Activated T-cell treated with anti-CD3 and anti-CD28 coated beads, Interleukin-2, amount 50 U/mL, for 48 hours (primary cell): ENCODE measurements around the gene ARFGAP2.

Experiments used
- DNase-seq, 2 experiments: peaks; one replicate each; pipeline ENCODE4 v3.0.0-alpha.2; 2020

The ARFGAP2 gene

DNA sequence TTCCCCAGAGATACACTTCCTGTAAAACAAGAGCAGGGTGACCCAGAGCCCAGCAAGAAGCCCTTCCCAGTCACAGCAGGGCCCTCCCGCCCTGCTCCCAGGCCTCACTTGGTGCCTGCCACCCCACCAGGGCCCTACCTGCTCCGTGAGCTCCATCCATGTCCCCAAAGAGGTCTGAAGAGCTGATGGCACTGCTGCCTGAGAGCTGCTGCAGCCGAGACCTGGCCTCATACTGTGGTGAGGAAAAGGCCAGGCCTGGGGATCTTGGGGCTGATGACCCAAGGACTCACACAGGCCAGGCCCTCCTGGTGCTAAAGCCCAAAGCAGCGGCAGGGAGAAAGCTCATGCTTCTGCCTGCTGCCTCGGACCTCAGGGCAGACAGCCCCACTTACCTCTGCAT lies 10.3 kb downstream of the ARFGAP2 start:
- DNase-seq: no peak

DNA sequence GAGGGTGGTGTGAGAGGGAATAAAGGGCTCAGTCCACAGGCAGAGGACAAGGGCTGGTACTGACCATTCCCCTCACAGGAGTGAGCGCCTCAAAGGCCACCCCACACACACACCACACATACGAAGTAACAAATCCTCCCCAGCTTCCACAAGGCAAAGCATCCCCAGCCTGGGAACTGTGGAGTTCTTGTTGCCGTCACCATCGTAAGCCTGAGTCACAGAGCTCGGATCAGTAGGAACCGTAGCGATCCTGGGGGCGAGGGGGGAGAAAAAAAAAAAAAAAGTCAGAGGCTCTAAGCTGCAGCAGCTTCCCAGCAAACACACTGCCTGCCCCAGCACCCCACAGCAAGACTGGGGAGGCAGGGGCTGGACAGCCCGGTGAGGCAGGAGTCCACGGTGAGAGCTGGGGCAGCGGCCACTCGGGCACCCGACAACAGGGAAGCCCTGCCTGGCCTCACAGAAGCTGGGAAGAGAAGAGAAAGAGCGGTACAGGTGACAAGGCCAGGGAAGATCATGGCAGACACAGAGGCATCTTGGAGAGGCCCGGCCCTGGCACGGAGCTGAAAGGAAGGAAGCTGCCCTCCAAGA lies 11.3 kb downstream of the ARFGAP2 start:
- DNase-seq: no peak

GRCh38 chr11:47164321-47164720 lies 12.4 kb downstream of the ARFGAP2 start:
- DNase-seq: no peak

GRCh38 chr11:47163898-47164297 lies 12.8 kb downstream of the ARFGAP2 start:
- no peak for DNase-seq

- no peak for DNase-seq
Observed at GRCh38 chr11:47163193-47163592, 13.5 kb downstream of the ARFGAP2 start.

GRCh38 chr11:47162426-47162825 lies 14.3 kb downstream of the ARFGAP2 start:
- DNase-seq: no peak

DNA sequence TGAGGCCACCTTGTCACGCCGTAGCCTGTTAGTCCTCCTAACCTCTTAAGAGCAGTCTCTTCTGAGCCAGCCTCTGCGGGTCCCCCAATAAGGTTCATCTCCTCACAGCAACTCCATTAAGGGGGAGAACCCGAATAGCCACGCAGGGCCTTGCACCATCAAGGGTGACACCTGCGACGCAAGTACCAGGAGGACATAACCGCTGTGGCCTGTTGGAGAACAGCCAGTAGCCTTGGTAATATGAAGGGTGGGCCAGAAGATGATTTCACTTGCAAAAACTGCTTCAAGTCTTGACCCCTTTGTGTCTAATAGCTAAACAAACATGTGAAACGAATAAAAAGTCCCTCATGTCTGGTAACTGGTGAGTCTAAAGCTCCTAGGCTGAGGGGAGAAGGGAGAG lies 14.8 kb downstream of the ARFGAP2 start:
- DNase-seq: no peak

GRCh38 chr11:47161134-47161854 lies 15.4 kb downstream of the ARFGAP2 start:
- DNase-seq: peak; percentile 72 to 77

- no peak for DNase-seq
Observed at GRCh38 chr11:47160753-47161133, 15.9 kb downstream of the ARFGAP2 start.

GRCh38 chr11:47158242-47158641 lies 18.4 kb downstream of the ARFGAP2 start:
- DNase-seq: no peak

DNA sequence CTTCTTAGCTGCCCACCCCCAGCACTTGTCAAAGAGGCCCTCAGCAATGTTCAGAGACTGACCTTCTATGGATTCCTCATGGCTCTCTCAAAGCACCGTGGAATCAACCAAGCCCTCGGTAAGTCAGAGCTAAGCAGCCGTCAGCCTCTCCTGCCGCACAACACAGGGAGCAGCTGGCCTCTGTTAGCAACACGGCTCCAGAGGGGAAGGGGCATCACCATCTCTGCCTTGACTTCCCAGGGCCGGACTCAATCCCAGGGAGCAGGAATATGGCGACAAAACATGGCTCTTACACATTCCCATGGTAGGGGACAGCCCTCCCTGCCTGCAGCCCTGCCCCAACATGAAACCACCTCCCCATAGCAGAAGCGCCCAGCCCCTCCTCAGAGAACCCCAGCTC lies 18.9 kb downstream of the ARFGAP2 start:
- no peak for DNase-seq

- no peak for DNase-seq
Observed at GRCh38 chr11:47156951-47157350, 19.7 kb downstream of the ARFGAP2 start.

DNA sequence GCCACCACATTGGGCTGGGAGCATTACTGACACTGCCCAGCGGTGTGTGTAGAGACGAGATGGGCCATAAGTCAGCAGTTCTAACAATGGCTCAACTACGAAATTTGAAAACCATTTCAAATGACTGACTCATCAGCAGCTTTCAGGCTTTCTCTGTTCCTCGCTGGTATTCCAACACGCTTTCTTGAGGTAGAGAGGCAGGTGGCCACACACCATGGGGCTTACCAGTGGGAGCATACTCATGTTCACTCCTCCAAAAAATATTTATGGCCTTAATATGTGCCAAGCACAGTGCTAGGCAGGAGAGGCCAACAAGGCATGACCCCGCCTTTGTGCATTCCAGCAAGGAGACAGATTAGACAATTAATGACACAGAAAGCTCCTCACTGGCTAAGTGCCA lies 20.3 kb downstream of the ARFGAP2 start:
- DNase-seq: no peak

DNA sequence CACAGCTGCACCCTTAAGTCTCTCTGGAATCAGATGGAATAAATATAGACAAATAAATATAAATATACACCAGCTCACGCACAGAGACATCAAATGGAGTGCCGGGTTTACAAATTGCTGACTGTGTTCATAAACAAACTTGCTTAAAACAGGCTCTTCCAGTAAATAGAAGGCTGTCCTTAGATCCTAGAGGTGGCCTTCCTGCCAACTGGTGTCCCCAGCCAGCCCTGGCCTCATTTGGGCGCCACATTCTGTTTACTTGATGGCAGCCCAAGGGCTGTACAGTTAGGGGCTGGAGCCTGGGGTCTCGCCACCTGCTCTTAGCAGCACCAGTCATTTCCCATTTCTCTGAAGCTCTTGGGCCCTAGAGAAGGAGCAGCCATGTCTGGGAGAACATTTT lies 20.8 kb downstream of the ARFGAP2 start:
- no peak for DNase-seq

DNA sequence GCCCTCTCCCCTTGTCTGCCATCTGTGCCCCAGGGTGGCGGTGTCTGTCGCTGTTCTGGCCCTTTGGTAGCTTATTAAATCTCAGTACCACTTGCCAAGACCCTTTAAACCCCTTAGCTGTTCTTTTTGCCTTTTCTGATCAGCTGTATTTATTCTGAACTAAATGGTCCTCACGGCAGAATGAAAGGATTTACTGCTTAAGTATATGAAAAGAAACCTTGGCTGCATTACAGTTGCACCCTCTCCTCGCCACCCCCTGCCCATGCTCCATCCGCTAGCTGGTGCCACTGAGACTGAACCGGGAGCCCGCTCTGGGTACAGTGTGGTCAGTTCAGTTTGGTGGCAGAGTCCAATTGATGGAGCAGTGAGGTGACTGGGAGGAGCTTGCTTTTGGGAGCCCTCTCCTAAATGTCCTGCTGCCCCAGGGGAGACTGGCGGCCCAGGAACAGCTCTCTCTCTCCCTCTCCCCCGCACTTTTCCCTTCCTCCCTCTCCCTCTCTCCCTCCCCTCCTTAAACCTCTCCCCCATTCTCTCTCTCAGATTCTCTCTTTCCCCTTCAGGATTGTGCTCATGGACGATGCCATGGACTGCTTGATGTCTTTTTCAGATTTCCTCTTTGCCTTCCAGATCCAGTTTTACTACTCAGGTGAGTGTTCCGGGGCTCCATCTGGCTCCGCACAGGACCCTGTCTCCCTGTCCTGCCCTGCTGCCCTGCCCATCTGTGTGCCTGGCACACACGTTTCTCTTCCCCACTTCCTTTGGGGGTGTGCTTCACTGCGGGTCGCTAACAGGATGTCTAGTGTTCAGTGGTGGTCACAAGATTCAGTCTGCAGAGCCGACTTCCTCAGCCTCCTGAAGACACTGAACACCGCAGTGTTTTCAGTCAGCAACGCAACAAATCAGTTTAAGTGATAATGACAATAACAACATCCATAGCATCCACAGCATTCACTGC lies 21.8 kb downstream of the ARFGAP2 start:
- peak in 1 of 2 experiments; percentile 42 for DNase-seq

DNA sequence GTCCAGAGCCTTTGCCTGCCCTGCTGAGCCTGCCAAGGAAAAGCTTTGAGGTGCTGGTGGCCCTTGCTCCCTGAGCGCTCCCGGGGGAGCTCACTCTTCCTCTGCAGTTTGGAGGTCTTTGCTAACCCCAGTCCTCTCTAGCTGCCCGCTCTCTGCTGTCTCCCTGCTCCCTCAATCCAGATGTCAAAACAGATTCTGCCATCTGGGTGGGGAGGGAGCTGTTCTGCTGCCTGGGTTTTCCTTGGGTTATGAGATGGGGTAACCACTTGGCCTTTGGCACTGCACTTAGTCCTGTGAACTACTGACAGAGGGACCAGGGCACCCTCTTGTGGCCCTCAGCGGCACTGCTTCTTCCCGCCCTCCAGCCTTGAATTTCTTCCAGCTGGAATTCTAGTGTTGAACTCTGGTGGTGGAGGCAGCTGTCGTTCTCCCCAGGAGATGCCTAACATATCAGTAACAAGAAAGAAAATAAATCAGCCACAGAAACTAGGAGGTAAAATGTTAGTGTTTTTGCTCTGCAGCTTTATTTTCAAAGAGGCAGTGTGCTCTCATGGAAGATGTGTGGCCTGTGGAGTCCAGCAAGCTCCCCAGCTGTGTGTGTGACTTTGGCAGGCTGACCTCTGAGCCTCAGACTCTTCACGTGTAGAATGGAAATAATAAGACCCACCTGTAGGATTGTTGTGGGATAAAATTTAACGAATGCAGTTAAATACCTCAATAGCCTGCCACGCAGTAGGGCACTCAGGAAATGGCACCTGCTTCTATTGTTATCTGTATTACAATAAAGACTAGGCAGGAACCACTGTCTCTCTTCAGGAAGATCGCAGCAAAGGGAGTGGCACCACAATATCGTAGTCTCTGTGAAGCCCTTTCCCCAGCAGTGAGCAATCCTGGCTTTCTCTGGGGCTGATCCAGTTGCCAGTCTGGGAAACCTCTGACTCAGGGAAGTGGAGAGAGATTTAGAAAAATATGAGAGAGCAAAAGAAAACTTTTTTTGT lies 23.4 kb downstream of the ARFGAP2 start:
- peak; percentile 77 to 79 for DNase-seq

DNA sequence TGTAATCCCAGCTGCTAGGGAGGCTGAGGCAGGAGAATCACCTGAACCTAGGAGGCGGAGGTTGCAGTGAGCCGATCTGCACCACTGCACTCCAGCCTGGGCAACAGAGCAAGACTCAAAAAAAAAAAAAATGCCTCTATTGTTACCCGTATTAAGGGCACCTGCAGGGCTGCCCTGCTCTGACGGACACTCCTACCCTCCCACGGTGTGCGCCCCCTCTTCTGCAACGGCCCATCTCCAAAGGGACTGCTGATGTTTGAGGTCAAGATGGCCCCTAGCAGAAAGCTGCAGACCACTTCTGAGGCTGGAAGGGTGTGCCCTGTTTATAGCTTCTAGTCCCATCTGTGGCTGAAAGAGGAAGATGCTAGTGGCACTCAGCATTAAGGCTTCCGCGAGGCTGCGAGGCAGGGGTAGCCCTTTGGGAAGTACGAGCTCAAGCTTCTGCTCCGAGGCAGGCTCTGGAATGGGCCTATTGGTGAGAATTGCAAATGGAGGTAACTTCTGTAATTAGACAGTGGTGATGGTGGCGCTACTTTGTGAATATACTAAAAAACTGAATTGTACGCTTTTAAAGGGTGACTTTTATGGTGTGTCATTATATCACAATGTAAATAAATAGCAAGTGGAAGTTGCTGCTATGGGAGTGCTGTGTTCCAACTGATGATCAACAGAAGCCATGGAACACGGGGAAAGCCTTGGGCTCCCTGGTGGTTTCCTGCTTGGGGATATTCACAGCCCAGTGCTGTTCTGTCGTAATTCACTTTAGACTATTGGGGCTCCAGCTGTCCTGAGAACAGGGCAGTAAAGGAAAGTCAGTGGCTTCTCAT lies 24.3 kb downstream of the ARFGAP2 start:
- no peak for DNase-seq

- no peak for DNase-seq
Observed at GRCh38 chr11:47149782-47150181, 26.9 kb downstream of the ARFGAP2 start.

DNA sequence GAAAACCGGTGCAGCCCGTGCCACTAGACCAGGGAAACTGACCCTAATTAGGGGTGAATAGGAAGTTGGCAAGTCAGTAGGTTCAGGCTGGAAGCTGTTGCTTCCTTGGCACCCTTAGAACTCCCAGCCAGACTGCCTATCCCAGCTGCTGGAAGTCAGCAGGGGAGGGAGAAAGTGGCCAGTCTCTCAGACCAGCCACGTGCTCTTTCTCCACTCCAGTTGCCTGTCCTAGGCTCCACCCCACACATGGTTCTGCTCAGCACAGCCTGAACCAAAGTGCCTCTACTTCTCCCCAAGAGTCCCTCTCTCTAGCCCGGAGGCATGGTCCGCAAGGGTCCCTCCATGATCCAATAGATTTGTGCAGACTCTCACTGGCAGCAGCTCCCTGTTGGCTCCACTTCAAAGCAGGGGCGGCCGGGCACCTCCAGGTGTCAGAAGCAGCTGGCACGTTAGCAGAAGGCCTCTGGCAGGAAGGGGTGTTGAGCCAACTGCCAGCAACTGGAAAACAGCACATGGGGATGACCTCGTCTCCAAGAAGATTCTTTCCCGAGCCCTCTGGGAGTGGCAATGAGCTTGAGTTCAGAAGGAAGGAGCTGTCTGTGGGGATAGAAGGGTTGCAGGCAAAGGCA lies 27.7 kb downstream of the ARFGAP2 start:
- DNase-seq: no peak

GRCh38 chr11:47148270-47148669 lies 28.4 kb downstream of the ARFGAP2 start:
- DNase-seq: no peak

GRCh38 chr11:47147681-47148080 lies 29.0 kb downstream of the ARFGAP2 start:
- DNase-seq: no peak
